Hepatic stellate cell (primary cell): ENCODE results near the gene SNCG.
"Not testable (repeated sequence)": the region's sequence is repeated elsewhere in the genome, so short reads cannot be mapped to it uniquely, and the experiment has no call there.

Experiments
- DNase-seq: peaks from one replicate; pipeline ENCODE4 v3.0.0; 2011; ENCODE audit warnings: low spot score

Gene SNCG

DNA sequence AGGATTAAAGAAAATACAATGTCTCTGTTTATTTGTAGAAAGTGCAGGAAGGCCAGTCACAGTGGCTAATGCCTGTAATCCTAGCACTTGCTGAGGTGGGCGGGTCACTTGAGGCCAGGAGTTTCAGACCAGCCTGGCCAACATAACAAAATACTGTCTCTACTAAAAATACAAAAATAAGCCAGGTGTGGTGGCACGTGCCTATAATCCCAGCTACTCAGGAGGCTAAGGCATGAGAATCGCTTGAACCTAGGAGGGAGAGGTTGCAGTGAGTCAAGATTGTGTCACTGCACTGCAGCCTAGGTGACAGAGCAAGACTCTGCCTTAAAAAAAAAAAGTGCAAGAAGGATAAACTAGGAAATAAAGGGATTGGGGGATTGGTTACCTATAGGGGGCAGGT is 20.1 kb downstream of the SNCG start:
- not testable (repeated sequence) for DNase-seq

- no peak for DNase-seq
Observed at GRCh38 chr10:86979296-86979818, 21.0 kb downstream of the SNCG start.

- peak; percentile 50 for DNase-seq
Observed at GRCh38 chr10:86979977-86980448, 21.6 kb downstream of the SNCG start.

DNA sequence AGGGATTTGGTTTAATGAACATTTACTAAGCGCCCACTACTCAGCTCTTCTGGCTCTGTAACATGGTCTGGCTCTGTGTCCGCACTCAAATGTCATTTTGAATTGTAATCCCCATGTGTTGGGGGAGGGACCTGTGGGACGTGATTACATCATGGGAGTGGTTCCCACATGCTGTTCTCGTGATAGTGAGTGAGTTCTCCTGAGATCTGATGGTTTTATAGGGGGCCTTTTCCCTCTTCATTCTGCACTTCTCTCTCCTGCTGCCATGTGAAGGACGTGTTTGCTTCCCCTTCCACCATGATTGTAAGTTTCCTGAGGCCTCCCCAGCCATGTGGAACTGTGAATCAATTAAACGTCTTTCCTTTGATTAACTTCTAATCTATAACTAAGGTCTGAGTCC is 22.6 kb downstream of the SNCG start:
- not testable (repeated sequence) for DNase-seq

DNA sequence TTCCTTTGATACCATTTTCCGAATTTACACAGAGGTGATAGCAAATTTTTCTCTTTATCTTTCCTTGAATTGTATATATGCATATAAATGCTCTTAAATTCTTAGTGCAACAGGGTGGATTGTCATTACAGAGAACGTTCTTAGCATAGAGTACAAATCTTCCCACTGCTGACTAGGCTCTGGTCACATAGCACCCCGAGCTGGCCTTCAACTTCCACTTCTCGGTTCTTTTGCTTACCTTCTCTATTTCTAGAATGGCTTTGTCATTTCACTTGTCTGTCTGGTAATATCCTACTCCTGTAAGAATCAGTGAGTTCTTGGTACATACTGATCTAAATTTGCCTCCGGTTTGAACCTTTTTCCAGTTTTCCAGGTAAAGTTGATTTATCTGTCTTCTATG is 23.3 kb downstream of the SNCG start:
- no peak for DNase-seq

GRCh38 chr10:86984498-86984897 is 26.1 kb downstream of the SNCG start:
- not testable (repeated sequence) for DNase-seq

GRCh38 chr10:86988520-86988919 is 30.1 kb downstream of the SNCG start:
- no peak for DNase-seq

GRCh38 chr10:86991362-86991761 is 33.0 kb downstream of the SNCG start:
- DNase-seq, result not testable (repeated sequence)

DNA sequence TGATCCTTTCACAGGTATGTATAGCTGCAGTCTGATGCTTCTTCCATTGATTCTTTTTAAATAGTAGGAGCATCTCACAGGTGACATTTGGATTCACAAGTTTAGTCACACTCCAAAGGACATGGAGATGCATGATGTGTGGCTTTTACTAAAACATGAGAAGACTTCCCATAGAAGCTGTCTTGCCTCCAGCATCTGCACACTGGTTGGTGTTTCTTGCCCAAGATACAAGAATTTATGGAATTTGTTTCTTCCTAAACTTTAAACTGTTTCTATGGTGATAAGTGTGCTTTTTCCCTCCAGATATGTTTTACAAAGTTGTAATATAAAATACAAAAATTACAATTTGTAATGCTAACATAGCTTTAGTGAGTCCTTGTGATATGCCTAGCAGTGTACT is 34.1 kb downstream of the SNCG start:
- DNase-seq, result no peak

GRCh38 chr10:86992929-86993328 is 34.5 kb downstream of the SNCG start:
- no peak for DNase-seq

DNA sequence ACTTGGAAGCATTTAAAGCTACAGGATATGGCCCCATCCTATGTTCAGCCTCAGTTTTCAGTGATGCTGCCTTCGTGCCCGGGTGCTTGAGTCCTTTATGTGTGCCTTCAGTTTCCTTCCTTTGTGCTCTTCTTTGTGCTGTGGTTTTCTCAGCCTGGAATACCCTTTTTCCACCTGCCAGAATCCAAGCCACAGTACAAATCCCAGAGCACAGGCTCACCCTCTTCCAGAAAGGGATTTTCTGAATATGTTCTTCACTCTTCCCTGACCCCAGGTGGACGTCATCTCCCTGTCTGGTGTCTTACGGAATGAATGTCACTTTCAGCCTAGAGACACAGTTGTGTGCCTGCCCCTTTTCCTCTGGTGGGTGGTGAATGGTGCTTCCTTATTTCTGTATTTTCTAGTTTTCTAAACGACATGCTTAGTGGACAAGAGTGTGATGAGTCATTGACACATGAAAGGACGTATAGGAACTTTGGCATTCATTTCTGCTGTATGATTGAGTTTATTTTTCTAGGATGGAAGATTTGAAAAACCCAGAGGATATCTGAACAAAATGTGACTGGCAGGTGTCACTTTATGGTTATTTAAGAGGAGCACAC is 41.5 kb downstream of the SNCG start:
- DNase-seq, result not testable (repeated sequence)

DNA sequence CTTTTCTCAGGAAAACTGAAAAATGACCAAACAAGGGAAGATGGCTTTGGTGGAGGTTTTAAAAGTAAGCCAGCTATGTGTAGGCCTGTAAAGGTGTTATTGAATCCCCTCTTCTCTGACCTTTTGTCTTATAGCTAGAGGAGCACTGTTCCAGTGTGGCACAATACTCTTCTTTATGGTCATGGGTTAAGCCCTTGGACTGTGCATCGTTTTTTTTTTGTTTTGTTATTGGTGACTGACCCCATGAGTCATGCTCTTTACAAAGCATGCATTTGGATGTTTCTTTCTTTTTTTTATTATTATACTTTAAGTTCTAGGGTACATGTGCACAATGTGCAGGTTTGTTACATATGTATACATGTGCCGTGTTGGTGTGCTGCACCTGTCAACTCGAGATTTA is 42.1 kb downstream of the SNCG start:
- DNase-seq, result no peak

- DNase-seq, result not testable (repeated sequence)
Observed at GRCh38 chr10:87007124-87007523, 48.7 kb downstream of the SNCG start.

GRCh38 chr10:87007674-87008073 is 49.3 kb downstream of the SNCG start:
- DNase-seq, result not testable (repeated sequence)

DNA sequence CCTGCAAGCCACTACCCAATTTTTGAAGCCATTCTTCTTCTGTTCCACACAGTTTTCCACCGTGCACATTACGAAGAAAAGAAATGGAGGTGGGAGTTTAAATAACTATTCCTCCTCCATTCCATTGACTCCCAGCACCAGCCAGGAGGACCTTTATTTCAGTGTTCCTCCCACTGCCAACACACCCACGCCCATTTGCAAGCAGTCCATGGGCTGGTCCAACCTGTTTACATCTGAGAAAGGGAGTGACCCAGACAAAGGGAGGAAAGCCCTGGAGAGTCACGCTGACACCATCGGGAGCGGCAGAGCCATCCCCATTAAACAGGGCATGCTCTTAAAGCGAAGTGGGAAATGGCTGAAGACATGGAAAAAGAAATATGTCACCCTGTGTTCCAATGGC is 49.9 kb downstream of the SNCG start:
- DNase-seq, result not testable (repeated sequence)

GRCh38 chr10:87009134-87009696 is 50.8 kb downstream of the SNCG start:
- not testable (repeated sequence) for DNase-seq
